Natural killer cell (primary cell): ENCODE measurements around the gene RGMA. TPM values are rescaled to one million over a fixed set of nuclear protein-coding genes. Genes with fewer than 3 reads are reported as not detected.
"Not testable (repeated sequence)": the region's sequence is repeated elsewhere in the genome, so short reads cannot be mapped to it uniquely, and the experiment has no call there.

ENCODE experiments used
- ATAC-seq, 3 donors: fragments of 150-1000 bp in 2 of 3; fragments of 200-7000 bp in 1 of 3; cut with Tn5 transposase; 1 replicate in 1 of 3; 2 replicates in 2 of 3; pipeline ENCODE4 v1.10.0; 2021; ENCODE audit warnings: mild to moderate bottlenecking in 2 of 3, moderate library complexity in 2 of 3
- DNase-seq, 2 donors: peaks; one replicate each; pipeline versions ENCODE4 v3.0.0 to v3.0.0-alpha.2; 2013 to 2021; ENCODE audit warnings: mixed read lengths in 1 of 2
- H3K27ac ChIP-seq: one replicate; pipeline ENCODE4 v1.5.1; 2013; ENCODE audit warnings: mild to moderate bottlenecking, low read length
- H3K27me3 ChIP-seq: one replicate; pipeline ENCODE4 v1.6.1; 2013; ENCODE audit warnings: low read length; ENCODE audit not compliant: control insufficient read depth, insufficient read depth
- H3K36me3 ChIP-seq: one replicate; pipeline ENCODE4 v1.6.1; 2013; ENCODE audit warnings: low read length; ENCODE audit not compliant: control insufficient read depth, insufficient read depth
- H3K4me1 ChIP-seq: one replicate; pipeline ENCODE4 v1.6.1; 2013; ENCODE audit warnings: low read length; ENCODE audit not compliant: control insufficient read depth, insufficient read depth
- H3K4me3 ChIP-seq: one replicate; pipeline ENCODE4 v1.5.1; 2013; ENCODE audit warnings: low read length
- H3K9me3 ChIP-seq: one replicate; pipeline ENCODE4 v1.6.1; 2013; ENCODE audit warnings: low read length; ENCODE audit not compliant: control insufficient read depth, insufficient read depth
- H3K27ac Mint-ChIP-seq, 2 donors: one replicate each; pipeline ENCODE4 v1.8.0; 2022; ENCODE audit warnings: mild to moderate bottlenecking in 2 of 2, mixed read lengths in 2 of 2, moderate library complexity in 1 of 2
- H3K27me3 Mint-ChIP-seq, 2 donors: one replicate each; pipeline ENCODE4 v1.8.0; 2022; ENCODE audit warnings: low read depth in 2 of 2, mixed read lengths in 2 of 2
- H3K36me3 Mint-ChIP-seq: one replicate; pipeline ENCODE4 v1.8.0; 2022; ENCODE audit warnings: mixed read lengths
- H3K4me1 Mint-ChIP-seq, 2 donors: one replicate each; pipeline ENCODE4 v1.8.0; 2022; ENCODE audit warnings: mixed read lengths in 2 of 2
- H3K4me3 Mint-ChIP-seq: one replicate; pipeline ENCODE4 v1.8.0; 2022; ENCODE audit warnings: mild to moderate bottlenecking, moderate library complexity, mixed read lengths
- H3K9me3 Mint-ChIP-seq, 2 donors: one replicate each; pipeline ENCODE4 v1.8.0; 2022; ENCODE audit warnings: mixed read lengths in 2 of 2
- CTCF ChIP-seq: fragments of 200-600 bp; IDR thresholded peaks from one replicate; pipeline ENCODE4 v1.8.0; 2022; ENCODE audit warnings: antibody characterized with exemption
- WGBS: methylation state at CpG from one replicate; pipeline ENCODE4 v1.1.7; 2013; ENCODE audit warnings: missing lambda C conversion rate; ENCODE audit not compliant: insufficient coverage; 5-methylcytosine and 5-hydroxymethylcytosine counted together
- intact Hi-C: fragments of 100-400 bp; cut with micrococcal nuclease; formaldehyde crosslinking; loops from one replicate; pipeline ENCODE4 v1.14.2; 2022
- total RNA-seq, 4 donors: library from RNA; stranded (reverse); fragments of 120-200 nt in 1 of 4; gene quantifications; one replicate each; pipeline versions ENCODE4 v1.2.3 to v1.2.4, GENCODE V29; 2013 to 2022

RGMA gene
- total RNA-seq, 3 donors from 2014 or later (not counting 1 experiment from before 2014, with no cell fraction given) = not detected

DNA sequence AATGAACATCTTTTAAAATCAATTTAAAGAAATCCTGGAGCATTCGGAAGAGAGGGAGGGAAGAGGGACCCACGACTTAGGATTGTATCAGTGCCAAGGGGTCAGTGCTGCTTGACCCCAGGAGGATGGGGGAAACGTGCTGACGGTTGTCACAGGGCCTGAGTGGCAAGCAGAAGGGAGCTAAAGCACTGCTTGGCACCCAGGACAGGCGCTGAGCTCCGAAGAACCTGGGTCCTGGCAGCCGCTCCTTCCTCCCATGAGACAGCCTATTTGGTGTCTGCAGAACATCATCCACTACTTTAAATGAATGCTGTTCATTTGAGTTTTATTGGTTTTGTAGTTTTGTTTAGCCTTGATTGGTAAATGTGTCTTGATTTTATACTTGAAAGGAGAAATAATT lies 54.5 kb downstream of the RGMA start:
- no peaks in the 10 kb centered on the region for H3K9me3 Mint-ChIP-seq
- 86% methylated on average over 6 of the region's 7 CpGs for WGBS
- Histone ChIP-seq H3K27ac (no peak overlapping the region), H3K36me3 (no peaks in the 10 kb centered on the region), H3K27me3 (no peaks in the 10 kb centered on the region), H3K9me3 (no peaks in the 10 kb centered on the region), H3K4me3 (no peak overlapping the region), H3K4me1 (peaks cover 24% of the 10 kb centered on the region)
- H3K4me3 Mint-ChIP-seq = no peak overlapping the region
- no peak for TF ChIP-seq CTCF
- ATAC-seq (no peak), DNase-seq (no peak)
- H3K4me1 Mint-ChIP-seq = peaks cover 11 to 26% of the 10 kb centered on the region in 2 donors
- intact Hi-C loops = loop anchor here (1.0 kb wide), 1 partner anchor 1086 kb away; no protein-coding TSS in a partner anchor
- peaks cover 2 to 6% of the 10 kb centered on the region in 2 donors for H3K27me3 Mint-ChIP-seq
- H3K36me3 Mint-ChIP-seq = no peaks in the 10 kb centered on the region
- H3K27ac Mint-ChIP-seq = no peak overlapping the region

DNA sequence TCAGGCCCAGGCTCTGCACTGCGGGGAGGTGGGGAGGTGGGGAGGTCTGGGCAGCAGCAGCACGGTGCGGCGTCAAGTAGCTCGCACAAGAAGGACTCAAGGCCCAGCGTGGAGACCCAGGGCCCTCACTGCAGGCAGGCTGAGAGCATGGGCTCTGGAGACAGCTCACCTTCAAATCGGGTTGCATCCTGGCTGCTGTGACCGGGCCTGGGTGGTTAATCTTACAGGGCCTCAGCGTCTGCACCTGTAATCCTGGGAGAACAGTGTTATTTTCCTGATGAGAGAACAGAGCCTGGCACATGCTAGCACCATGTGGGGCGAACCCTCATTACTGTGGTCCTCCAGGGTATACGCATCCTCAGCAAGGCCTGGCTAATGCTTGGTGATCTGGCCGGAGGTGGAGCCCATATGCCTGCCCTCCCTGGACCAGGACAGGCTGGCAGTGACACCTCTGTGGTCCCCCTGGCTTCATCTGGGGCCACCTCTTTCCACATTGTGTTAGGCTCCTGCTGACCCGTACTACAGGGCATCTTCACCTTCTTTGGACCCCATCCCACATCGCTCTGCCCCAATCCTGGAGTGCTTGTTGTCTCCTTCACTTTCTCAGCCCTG lies 55.5 kb downstream of the RGMA start:
- Mint-ChIP-seq H3K4me3 (no peak overlapping the region), H3K27ac (no peak overlapping the region), H3K27me3 (peaks cover 2 to 6% of the 10 kb centered on the region in 2 donors), H3K36me3 (no peaks in the 10 kb centered on the region), H3K4me1 (peaks cover 11 to 28% of the 10 kb centered on the region in 2 donors), H3K9me3 (no peaks in the 10 kb centered on the region)
- Histone ChIP-seq H3K9me3 (no peaks in the 10 kb centered on the region), H3K27me3 (no peaks in the 10 kb centered on the region), H3K36me3 (no peaks in the 10 kb centered on the region), H3K27ac (no peak overlapping the region), H3K4me3 (no peak overlapping the region), H3K4me1 (peaks cover 27% of the 10 kb centered on the region)
- intact Hi-C loops = loop anchor here (1.0 kb wide), 1 partner anchor 1087 kb away; no protein-coding TSS in a partner anchor
- 89% methylated on average over 14 of the region's 14 CpGs for WGBS
- ATAC-seq (no peak), DNase-seq (no peak)
- TF ChIP-seq CTCF = no peak

GRCh38 chr15:93032515-93033206 lies 56.4 kb downstream of the RGMA start:
- H3K4me1 Mint-ChIP-seq = peaks cover 11 to 28% of the 10 kb centered on the region in 2 donors
- H3K27me3 ChIP-seq, H3K9me3 ChIP-seq, ATAC-seq, H3K4me3 Mint-ChIP-seq, H3K36me3 Mint-ChIP-seq, H3K9me3 Mint-ChIP-seq, H3K27ac ChIP-seq, intact Hi-C loops, H3K27ac Mint-ChIP-seq, H3K27me3 Mint-ChIP-seq, DNase-seq, H3K4me3 ChIP-seq, H3K36me3 ChIP-seq: not testable (repeated sequence)
- peaks cover 27% of the 10 kb centered on the region for H3K4me1 ChIP-seq
- WGBS = 88% methylated on average over 21 of the region's 21 CpGs

DNA sequence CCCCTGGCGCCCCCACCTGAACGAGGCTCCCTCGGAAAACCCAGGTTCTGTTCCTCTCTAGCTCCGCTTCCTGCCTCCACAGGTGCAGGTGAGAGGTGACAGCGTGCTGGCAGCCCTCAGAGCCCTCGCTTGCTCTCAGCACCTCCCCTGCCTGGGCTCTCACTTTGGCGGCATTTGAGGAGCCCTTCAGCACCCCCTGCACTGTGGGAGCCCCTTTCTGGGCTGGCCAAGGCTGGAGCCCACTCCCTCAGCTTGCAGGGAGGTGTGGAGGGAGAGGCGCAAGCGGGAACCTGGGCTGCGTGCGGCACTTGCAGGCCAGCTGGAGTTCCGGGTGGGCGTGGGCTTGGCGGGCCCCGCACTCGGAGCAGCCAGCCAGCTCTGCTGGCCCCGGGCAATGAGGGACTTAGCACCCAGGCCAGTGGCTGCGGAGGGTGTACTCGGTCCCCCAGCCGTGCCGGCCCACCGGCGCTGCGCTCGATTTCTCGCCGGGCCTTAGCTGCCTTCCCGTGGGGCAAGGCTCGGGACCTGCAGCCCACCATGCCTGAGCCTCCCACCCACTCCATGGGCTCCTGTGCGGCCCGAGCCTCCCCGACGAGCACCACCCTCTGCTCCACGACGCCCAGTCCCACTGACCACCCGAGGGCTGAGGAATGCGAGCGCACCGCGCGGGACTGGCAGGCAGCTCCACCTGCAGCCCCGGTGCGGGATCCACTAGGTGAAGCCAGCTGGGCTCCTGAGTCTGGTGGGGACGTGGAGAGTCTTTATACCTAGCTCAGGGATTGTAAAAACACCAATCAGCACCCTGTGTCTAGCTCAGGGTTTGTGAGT lies 57.2 kb downstream of the RGMA start:
- peaks cover 27% of the 10 kb centered on the region for H3K4me1 ChIP-seq
- intact Hi-C loops, ATAC-seq, H3K36me3 Mint-ChIP-seq, H3K36me3 ChIP-seq, H3K9me3 Mint-ChIP-seq, H3K27me3 ChIP-seq, H3K27ac ChIP-seq, H3K9me3 ChIP-seq, H3K4me3 Mint-ChIP-seq, H3K27ac Mint-ChIP-seq, H3K27me3 Mint-ChIP-seq, H3K4me3 ChIP-seq, DNase-seq: not testable (repeated sequence)
- H3K4me1 Mint-ChIP-seq = peaks cover 12 to 31% of the 10 kb centered on the region in 2 donors
- WGBS = 94% methylated on average over 43 of the region's 44 CpGs
